ENCODE results near the gene PDE5A.
A peak's percentile ranks its signal among the peaks of the same experiment; 100 is the strongest.
"Not testable (repeated sequence)": the region's sequence is repeated elsewhere in the genome, so short reads cannot be mapped to it uniquely, and the experiment has no call there.

The PDE5A gene

GRCh38 chr4:119489305-119489704 is 139.3 kb downstream of the PDE5A start:
- no peak for DNase-seq (ENCODE audit: low read depth)
- no peak overlapping the region for H3K4me3 ChIP-seq (ENCODE audit: low read depth, low read length)

GRCh38 chr4:119480331-119480730 is 148.3 kb downstream of the PDE5A start:
- no peak for DNase-seq (ENCODE audit: low read depth)
- no peak overlapping the region for H3K4me3 ChIP-seq (ENCODE audit: low read depth, low read length)

GRCh38 chr4:119479835-119480234 is 148.8 kb downstream of the PDE5A start:
- no peak for DNase-seq (ENCODE audit: low read depth)

GRCh38 chr4:119479180-119479808 is 149.3 kb downstream of the PDE5A start:
- H3K4me3 ChIP-seq (ENCODE audit: low read depth, low read length): no peak overlapping the region
- no peak for DNase-seq (ENCODE audit: low read depth)

More at GRCh38 chr4:119479835-119480234, 148.8 kb downstream of the PDE5A start:
- no peak overlapping the region for H3K4me3 ChIP-seq (ENCODE audit: low read depth, low read length)

GRCh38 chr4:119478446-119479179 is 150.0 kb downstream of the PDE5A start:
- no peak overlapping the region for H3K4me3 ChIP-seq (ENCODE audit: low read depth, low read length)
- no peak for DNase-seq (ENCODE audit: low read depth)

- no peak for DNase-seq (ENCODE audit: low read depth)
- H3K4me3 ChIP-seq (ENCODE audit: low read depth, low read length): no peak overlapping the region
These were observed 151.1 kb downstream of the PDE5A start for GRCh38 chr4:119477412-119478053.

- no peak for DNase-seq (ENCODE audit: low read depth)
These were observed 157.3 kb downstream of the PDE5A start for GRCh38 chr4:119471259-119471658.

GRCh38 chr4:119470737-119471063 is 157.9 kb downstream of the PDE5A start:
- H3K4me3 ChIP-seq (ENCODE audit: low read depth, low read length); DNase-seq (ENCODE audit: low read depth): not testable (repeated sequence)

More at GRCh38 chr4:119471259-119471658, 157.3 kb downstream of the PDE5A start:
- H3K4me3 ChIP-seq (ENCODE audit: low read depth, low read length): no peak overlapping the region

- not testable (repeated sequence) for H3K4me3 ChIP-seq (ENCODE audit: low read depth, low read length)
- DNase-seq (ENCODE audit: low read depth): peak; percentile 31
These were observed 158.4 kb downstream of the PDE5A start for GRCh38 chr4:119470021-119470736.

- not testable (repeated sequence) for H3K4me3 ChIP-seq (ENCODE audit: low read depth, low read length); DNase-seq (ENCODE audit: low read depth)
These were observed 159.6 kb downstream of the PDE5A start for GRCh38 chr4:119469039-119469438.

GRCh38 chr4:119462733-119463132 is 165.9 kb downstream of the PDE5A start:
- not testable (repeated sequence) for H3K4me3 ChIP-seq (ENCODE audit: low read depth, low read length); DNase-seq (ENCODE audit: low read depth)

GRCh38 chr4:119455734-119456133 is 172.9 kb downstream of the PDE5A start:
- peak; percentile 3 for DNase-seq (ENCODE audit: low read depth)
- H3K4me3 ChIP-seq (ENCODE audit: low read depth, low read length): peak overlapping the region; percentile 34

GRCh38 chr4:119454491-119455270 is 173.9 kb downstream of the PDE5A start:
- H3K4me3 ChIP-seq (ENCODE audit: low read depth, low read length): peak overlapping the region; percentile 61
- DNase-seq (ENCODE audit: low read depth): peak; percentile 99

- peak overlapping the region; percentile 61 for H3K4me3 ChIP-seq (ENCODE audit: low read depth, low read length)
- not testable (repeated sequence) for DNase-seq (ENCODE audit: low read depth)
These were observed 174.5 kb downstream of the PDE5A start for GRCh38 chr4:119454151-119454490.

- not testable (repeated sequence) for H3K4me3 ChIP-seq (ENCODE audit: low read depth, low read length); DNase-seq (ENCODE audit: low read depth)
These were observed 175.3 kb downstream of the PDE5A start for GRCh38 chr4:119453286-119453685.

GRCh38 chr4:119449851-119450250 is 178.8 kb downstream of the PDE5A start:
- H3K4me3 ChIP-seq (ENCODE audit: low read depth, low read length); DNase-seq (ENCODE audit: low read depth): not testable (repeated sequence)
